Vagina (tissue), 2 donors: ENCODE measurements around the gene ANKFN1.

Experiments
- POLR2A ChIP-seq, 2 donors: fragments of 450-650 bp; IDR thresholded peaks; one replicate each; pipeline ENCODE4 v1.6.1; 2017; ENCODE audit warnings: antibody characterized with exemption in 2 of 2, mild to moderate bottlenecking in 2 of 2, moderate library complexity in 2 of 2
- POLR2AphosphoS5 ChIP-seq, 2 donors: sonication (generic); formaldehyde crosslinking; IDR thresholded peaks; one replicate each; pipeline ENCODE4 v1.9.0; 2017; ENCODE audit warnings: antibody characterized with exemption in 2 of 2, mild to moderate bottlenecking in 2 of 2, low read depth in 1 of 2; ENCODE audit not compliant: insufficient read depth in 1 of 2
- TF ChIP-seq, protein P1 (sequence below), 3 experiments: fragments of 450-650 bp in 2 of 3; fragments of 200-600 bp in 1 of 3; sonication (generic) in 1 of 3; IDR thresholded peaks; one replicate each; pipeline ENCODE4 v1.5.1; 2017 to 2019; ENCODE audit warnings: antibody characterized with exemption in 3 of 3, mild to moderate bottlenecking in 2 of 3, moderate library complexity in 2 of 3

DNA sequence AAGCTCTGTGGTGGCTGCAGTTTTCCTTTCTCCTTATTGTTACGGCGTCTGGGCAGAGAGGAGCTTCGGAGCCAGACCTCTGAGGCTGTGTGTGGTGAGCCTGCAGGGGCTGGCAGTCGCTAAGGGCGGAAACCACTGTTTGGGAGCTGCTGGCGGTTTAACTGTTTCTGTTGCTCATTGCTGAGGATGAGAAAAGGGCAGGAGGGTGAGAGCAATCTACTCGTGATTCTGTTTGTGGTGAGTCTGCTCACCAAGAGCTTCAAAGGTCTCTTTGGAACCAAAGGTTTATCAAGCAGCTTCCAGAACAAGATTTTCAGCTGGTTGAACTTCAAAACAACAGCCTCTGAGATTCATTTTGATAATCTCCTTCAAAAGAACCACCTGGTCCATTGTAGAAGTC lies 143.9 kb downstream of the ANKFN1 start:
- TF ChIP-seq, protein P1, sequence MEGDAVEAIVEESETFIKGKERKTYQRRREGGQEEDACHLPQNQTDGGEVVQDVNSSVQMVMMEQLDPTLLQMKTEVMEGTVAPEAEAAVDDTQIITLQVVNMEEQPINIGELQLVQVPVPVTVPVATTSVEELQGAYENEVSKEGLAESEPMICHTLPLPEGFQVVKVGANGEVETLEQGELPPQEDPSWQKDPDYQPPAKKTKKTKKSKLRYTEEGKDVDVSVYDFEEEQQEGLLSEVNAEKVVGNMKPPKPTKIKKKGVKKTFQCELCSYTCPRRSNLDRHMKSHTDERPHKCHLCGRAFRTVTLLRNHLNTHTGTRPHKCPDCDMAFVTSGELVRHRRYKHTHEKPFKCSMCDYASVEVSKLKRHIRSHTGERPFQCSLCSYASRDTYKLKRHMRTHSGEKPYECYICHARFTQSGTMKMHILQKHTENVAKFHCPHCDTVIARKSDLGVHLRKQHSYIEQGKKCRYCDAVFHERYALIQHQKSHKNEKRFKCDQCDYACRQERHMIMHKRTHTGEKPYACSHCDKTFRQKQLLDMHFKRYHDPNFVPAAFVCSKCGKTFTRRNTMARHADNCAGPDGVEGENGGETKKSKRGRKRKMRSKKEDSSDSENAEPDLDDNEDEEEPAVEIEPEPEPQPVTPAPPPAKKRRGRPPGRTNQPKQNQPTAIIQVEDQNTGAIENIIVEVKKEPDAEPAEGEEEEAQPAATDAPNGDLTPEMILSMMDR (IDR thresholded peaks at IDR 0.05): no peak
- TF ChIP-seq POLR2A (IDR thresholded peaks at IDR 0.05): no peak
- TF ChIP-seq POLR2AphosphoS5 (IDR thresholded peaks at IDR 0.05; ENCODE audit: insufficient read depth in 1 of 2, low read depth in 1 of 2): no peak
